ENCODE measurements around the gene SIK1.
"Not testable (repeated sequence)": the region's sequence is repeated elsewhere in the genome, so short reads cannot be mapped to it uniquely, and the experiment has no call there.

GRCh38 chr21:43399595-43400015, 27.3 kb downstream of the SIK1 start:
- not testable (repeated sequence) for TF ChIP-seq CTCF, POLR2AphosphoS5, POLR2A, EP300 (IDR thresholded peaks at IDR 0.05)
